Activated CD8-positive, alpha-beta memory T cell treated with anti-CD3 and anti-CD28 coated beads, Interleukin-2, amount 50 U/mL, for 24 hours (primary cell): Measurements from ENCODE around the gene BCL3.
"Not testable (repeated sequence)": the region's sequence is repeated elsewhere in the genome, so short reads cannot be mapped to it uniquely, and the experiment has no call there.

ENCODE experiments used
- DNase-seq: peaks from one replicate; pipeline ENCODE4 v3.0.0-alpha.2; 2020; ENCODE audit errors: extremely low read depth

The BCL3 gene

GRCh38 chr19:44757735-44758505 is 9.4 kb downstream of the BCL3 start:
- DNase-seq, result no peak

GRCh38 chr19:44758596-44758995 is 10.1 kb downstream of the BCL3 start:
- no peak for DNase-seq

DNA sequence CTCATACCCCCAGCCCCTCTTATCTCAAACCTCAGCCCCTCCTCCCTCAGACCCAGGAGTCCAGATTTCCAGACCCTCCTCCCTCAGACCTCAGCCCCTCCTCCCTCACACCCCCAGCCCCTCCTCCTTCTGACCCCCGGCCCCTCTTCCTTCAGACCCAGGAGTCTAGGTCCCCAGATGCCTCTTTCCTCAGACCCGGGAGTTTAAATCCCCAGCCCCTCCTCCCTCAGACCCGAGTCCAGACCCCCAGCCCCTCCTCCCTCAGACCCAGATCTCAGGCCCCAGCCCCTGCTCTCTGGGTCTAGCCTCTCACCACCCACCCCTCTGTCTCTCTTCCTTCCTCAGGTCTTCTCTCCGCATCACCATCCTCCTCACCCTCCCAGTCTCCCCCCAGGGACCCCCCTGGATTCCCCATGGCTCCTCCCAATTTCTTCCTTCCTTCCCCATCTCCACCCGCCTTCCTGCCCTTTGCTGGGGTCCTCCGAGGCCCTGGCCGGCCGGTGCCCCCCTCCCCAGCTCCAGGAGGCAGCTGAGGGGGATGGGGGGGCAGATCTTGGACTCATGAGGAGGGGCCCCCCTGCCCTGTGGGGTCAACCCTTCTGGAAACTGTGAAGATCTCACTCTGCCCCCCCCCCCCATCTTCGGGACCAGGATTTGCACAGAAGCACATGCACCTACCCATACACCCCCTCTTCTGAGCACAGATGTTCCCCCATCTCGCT is 10.7 kb downstream of the BCL3 start:
- DNase-seq, result no peak

GRCh38 chr19:44762038-44762437 is 13.5 kb downstream of the BCL3 start:
- no peak for DNase-seq

DNA sequence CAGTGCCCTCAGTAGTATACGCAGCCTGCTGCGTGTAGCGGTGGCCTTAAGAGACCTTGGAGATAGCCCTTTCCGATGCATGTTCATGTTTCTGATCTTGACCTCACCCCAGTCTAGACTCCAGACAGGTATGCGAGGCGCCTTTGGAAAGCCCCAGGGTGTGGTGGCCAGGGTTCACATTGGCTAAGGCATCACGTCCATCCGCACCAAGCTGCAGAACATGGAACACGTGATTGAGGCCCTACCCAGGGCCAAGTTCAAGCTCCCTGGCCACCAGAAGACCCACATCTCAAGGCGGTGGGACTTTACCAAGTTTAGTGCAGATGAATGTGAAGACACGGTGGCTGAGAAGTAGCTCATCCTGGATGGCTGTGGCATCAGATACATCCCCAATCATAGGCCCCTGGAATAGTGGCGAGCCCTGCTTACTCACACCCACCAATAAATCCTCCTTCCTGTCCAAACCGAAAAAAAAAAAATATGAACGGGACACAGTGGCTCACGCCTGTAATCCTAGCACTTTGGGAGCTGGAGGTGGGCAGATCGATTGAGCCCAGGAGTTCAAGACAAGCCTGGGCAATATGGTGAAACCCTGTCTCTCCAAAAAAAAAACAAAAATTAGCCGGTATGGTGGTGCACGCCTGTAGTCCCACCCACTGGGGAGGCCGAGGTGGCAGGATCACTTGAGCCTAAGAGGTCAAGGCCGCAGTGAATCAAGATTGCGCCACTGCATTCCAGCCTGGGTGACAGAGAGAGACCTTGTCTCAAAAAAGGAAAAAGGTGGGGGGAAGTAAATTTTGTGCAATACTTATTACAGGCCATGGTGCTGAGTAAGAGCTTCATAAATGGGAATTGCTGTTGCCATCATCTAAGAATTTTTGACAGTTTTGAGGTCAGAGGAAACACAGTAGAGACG is 16.8 kb downstream of the BCL3 start:
- DNase-seq, result no peak

- DNase-seq, result no peak
These were observed 17.4 kb downstream of the BCL3 start for GRCh38 chr19:44765949-44766335.

DNA sequence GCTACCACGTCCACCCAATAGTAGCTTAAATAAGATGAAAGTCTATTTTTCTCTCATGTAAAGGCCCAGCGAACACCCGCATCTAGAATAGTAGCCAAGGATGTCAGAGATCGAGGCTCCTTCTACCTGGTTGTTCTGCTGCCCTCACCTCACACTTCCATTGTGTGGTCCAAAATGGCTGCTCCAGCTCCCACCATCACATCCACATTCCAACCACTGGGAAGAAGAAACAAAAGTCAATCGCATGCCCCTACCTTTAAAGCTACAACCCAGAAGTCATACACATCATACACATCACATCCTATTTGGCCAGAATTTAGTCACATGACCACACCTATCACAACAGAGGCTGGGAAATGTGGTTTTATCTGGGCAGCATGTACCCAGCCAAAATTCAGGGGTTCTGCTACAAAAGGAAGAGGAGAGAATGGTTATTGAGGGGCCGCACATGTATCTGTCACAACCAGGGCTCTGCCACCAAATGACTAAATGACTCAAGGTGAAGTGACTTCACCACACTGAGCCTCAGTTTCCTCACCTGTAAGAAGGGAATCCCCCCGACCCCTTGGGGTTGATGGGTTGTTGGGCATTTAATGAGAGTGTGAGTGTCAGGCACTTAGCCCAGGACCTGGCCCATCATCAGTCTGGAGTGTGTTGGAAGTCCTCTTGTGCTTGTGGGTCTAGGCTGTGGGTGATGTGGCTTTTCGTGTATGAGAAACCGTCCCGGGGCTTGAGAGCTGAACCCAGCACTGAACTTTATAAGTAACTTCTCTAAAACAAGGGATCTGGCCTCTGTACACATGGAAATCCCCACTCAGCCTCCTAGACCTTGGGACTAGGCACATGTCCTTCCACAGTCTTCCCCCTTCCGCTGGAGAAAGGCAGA is 19.0 kb downstream of the BCL3 start:
- no peak for DNase-seq

GRCh38 chr19:44770550-44771257 is 22.2 kb downstream of the BCL3 start:
- DNase-seq, result peak; percentile 94

- not testable (repeated sequence) for DNase-seq
These were observed 23.6 kb downstream of the BCL3 start for GRCh38 chr19:44772144-44772543.

GRCh38 chr19:44772959-44773358 is 24.5 kb downstream of the BCL3 start:
- no peak for DNase-seq

DNA sequence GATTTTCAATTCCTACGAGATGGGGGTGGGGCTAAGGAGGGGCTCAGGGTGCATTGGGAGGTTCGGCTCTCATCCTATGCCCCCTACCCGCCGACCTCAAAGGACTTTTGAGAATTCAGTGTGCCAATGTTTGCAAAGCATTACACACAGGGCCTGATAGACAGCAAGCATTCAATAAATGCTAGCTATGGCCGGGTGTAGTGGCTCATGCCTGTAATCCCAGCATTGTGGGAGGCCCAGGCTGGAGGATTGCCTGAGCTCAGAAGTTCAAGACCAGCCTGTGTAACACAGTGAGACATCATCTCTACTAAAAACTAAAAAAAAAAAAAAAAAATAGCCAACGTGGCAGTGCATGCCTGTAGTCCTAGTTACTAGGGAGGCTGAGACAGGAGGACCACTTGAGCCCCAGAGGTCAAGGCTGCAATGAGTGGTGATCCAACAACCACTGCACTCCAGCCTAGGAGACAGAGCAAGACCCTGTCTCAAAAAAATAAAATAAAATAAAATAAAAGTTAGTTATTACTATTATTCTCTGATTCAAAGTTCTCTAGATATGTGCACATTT is 27.2 kb downstream of the BCL3 start:
- no peak for DNase-seq

DNA sequence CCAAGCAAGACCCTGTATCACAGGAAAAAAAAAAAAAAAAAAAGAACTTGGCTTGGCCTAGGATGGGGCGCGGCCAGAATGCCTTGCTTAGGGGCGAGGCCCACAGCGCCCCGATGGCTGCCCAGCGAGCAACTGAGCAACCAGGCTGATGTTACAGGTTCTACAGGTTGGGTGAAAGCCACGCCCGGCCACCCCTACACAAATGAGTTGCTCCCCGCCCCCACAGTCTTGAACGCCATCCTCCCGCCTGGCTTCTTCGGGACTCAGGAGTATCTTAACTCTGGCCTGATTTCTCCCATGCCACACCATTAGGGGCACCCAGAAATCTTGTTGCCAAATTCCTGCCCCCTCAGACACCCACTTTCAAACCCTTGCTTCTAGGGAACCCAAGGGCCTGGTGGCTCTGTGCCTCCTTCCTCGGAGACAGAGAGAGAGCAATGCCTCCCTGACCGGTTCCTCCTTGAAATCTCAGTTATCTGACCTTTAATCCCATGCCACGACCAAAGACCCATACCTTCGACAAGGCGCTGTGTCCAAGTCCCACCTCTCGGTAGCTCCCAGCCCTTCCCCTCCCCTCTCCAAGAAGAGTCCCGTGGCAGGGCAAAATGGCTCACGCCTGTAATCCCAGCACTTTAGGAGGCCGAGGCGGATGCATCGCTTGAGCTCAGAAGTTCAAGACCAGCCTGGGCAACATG is 28.0 kb downstream of the BCL3 start:
- no peak for DNase-seq

DNA sequence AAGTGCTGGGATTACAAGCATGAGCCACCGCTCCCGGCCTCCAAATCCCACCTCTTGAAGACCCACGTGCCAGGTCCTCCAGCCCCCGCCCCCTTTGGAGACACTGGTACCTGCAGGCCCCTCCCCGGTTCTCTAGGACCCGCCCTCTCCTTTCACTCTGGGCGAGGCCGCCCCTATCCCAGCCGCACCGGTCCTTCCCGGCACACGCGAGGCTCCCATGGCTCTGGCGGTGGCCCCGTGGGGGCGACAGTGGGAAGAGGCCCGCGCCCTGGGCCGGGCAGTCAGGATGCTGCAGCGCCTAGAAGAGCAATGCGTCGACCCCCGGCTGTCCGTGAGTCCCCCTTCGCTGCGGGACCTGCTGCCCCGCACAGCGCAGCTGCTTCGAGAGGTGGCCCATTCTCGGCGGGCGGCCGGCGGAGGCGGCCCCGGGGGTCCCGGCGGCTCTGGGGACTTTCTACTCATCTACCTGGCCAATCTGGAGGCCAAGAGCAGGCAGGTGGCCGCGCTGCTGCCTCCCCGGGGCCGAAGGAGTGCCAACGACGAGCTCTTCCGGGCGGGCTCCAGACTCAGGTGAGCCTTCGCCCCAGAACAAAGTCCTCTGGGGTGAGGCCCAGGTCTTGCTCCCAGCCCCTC is 29.3 kb downstream of the BCL3 start, which contains the start of gene CBLC:
CBLC (plus strand) TSS at position 176 of the 633 bp plus-strand sequence; CDS start at position 218, 42 bp downstream.
- DNase-seq, result no peak

- no peak for DNase-seq
These were observed 30.6 kb downstream of the BCL3 start for GRCh38 chr19:44779150-44779549.

- DNase-seq, result not testable (repeated sequence)
These were observed 33.2 kb downstream of the BCL3 start for GRCh38 chr19:44781694-44782093.

GRCh38 chr19:44782729-44783128 is 34.2 kb downstream of the BCL3 start:
- no peak for DNase-seq

DNA sequence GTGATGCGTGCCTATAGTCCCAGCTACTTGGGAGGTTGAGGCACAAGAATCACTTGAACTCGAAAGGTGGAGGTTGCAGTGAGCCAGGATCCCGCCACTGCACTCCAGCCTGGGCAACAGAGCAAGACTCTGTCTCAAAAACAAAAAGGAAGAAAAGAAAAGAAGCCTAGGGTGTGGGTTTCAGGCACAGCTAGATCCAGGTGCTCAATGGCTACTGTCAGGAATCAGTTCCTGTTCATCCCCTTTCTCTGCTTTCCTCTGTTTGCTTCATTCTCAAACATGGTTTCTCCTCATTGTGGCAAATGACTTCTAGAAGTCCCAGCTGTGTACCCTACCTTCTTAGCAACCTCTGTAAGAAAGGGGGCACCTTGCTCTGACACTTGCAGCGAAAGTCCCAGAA is 35.0 kb downstream of the BCL3 start:
- no peak for DNase-seq

DNA sequence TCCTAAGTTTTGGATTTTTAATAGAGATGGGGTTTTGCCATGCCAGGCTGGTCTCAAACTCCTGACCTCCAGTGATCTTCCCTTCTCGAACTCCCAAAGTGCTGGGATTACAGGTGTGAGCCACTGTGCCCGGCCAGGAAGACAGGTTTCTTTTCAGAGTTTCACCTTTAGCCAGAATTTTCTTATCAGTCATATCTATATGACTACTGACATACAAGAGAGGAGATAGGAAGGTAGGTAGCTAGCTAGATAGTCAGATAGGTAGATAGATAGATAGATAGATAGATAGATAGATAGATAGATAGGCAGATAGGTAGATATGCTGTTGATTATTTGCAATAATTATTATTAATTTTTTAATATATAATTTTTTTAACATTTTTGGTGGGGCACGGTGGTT is 36.8 kb downstream of the BCL3 start:
- no peak for DNase-seq

DNA sequence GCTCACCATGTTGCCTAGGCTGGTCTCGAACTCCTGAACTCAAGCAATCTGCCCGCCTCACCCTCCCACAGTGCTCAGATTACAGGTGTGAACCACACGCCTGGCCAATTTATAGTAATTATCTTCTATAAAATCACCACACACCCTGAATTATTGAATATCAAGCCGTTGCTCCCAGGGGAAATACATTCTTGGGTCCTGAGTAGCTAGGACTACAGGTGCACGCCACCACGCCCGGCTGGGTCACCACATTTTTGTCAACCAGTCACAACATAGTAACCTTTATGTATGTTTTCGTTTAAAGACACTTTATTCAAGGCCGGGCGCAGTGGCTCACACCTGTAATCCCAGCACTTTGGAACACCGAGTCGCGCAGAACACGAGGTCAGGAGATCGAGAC is 37.5 kb downstream of the BCL3 start:
- no peak for DNase-seq
